ENCODE data around the gene WAPL.

DNA sequence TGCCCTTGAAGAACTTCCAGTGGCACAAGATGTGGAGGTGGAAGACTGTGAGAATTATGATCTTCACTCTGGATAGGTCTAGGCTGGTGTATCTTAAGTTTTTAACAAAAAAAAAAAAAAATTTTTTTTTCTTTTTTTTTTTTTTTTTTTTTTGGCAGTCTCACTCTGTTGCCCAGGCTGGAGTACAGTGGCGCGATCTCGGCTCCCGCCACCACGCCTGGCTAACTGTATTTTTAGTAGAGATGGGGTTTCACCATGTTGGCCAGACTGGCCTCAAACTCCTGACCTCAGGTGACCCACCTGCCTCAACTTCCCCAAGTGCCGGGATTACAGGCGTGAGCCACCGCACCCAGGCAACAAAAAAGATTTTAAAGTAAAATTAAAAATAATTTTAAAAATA lies 37.9 kb downstream of the WAPL start:
- TF ChIP-seq CTCF (IDR thresholded peaks at IDR 0.05) (no peak), POLR2A (IDR thresholded peaks at IDR 0.05) (no peak)
